ENCODE data around the gene ARHGAP15. TPM values are rescaled to one million over a fixed set of nuclear protein-coding genes. Genes with fewer than 3 reads are reported as not detected.

The ARHGAP15 gene
- total RNA-seq, 3 donors from 2014 or later = 5.3 to 8.2 (median 5.8) TPM

- H3K4me3 ChIP-seq = no peak overlapping the region
- TF ChIP-seq CTCF (IDR thresholded peaks at IDR 0.05) = no peak
- H3K9me3 ChIP-seq = no peaks in the 10 kb centered on the region
- ATAC-seq (no peak), DNase-seq (no peak)
- H3K36me3 ChIP-seq (ENCODE audit: low read depth) = no peaks in the 10 kb centered on the region
- no peaks in the 10 kb centered on the region for H3K4me1 ChIP-seq (ENCODE audit: low read depth)
- intact Hi-C loops (cut with DNase I, micrococcal nuclease) = no loop called here
These were observed 272.6 kb downstream of the ARHGAP15 start for GRCh38 chr2:143401861-143402260.

GRCh38 chr2:143402451-143402850 is 273.2 kb downstream of the ARHGAP15 start:
- Histone ChIP-seq H3K9me3 (no peaks in the 10 kb centered on the region), H3K4me3 (no peak overlapping the region), H3K4me1 (ENCODE audit: low read depth) (no peaks in the 10 kb centered on the region), H3K36me3 (ENCODE audit: low read depth) (no peaks in the 10 kb centered on the region)
- no peak for ATAC-seq
- DNase-seq = no peak
- intact Hi-C loops (cut with DNase I, micrococcal nuclease) = no loop called here
- TF ChIP-seq CTCF (IDR thresholded peaks at IDR 0.05) = no peak

- Histone ChIP-seq H3K9me3 (no peaks in the 10 kb centered on the region), H3K4me1 (ENCODE audit: low read depth) (no peaks in the 10 kb centered on the region), H3K4me3 (no peak overlapping the region), H3K36me3 (ENCODE audit: low read depth) (no peaks in the 10 kb centered on the region)
- no peak for ATAC-seq
- no peak for TF ChIP-seq CTCF (IDR thresholded peaks at IDR 0.05)
- intact Hi-C loops (cut with DNase I, micrococcal nuclease) = no loop called here
- no peak for DNase-seq
These were observed 281.1 kb downstream of the ARHGAP15 start for GRCh38 chr2:143410082-143410897.

GRCh38 chr2:143415571-143415970 is 286.4 kb downstream of the ARHGAP15 start:
- Histone ChIP-seq H3K4me3 (no peak overlapping the region), H3K9me3 (no peaks in the 10 kb centered on the region), H3K4me1 (ENCODE audit: low read depth) (no peaks in the 10 kb centered on the region), H3K36me3 (ENCODE audit: low read depth) (no peaks in the 10 kb centered on the region)
- intact Hi-C loops (cut with DNase I, micrococcal nuclease) = no loop called here
- ATAC-seq (no peak), DNase-seq (no peak)
- TF ChIP-seq CTCF (IDR thresholded peaks at IDR 0.05) = no peak

GRCh38 chr2:143417428-143417827 is 288.2 kb downstream of the ARHGAP15 start:
- H3K36me3 ChIP-seq (ENCODE audit: low read depth) = no peaks in the 10 kb centered on the region
- H3K4me3 ChIP-seq = no peak overlapping the region
- TF ChIP-seq CTCF (IDR thresholded peaks at IDR 0.05) = no peak
- no peaks in the 10 kb centered on the region for H3K9me3 ChIP-seq
- DNase-seq (no peak), ATAC-seq (no peak)
- intact Hi-C loops (cut with DNase I, micrococcal nuclease) = no loop called here
- no peaks in the 10 kb centered on the region for H3K4me1 ChIP-seq (ENCODE audit: low read depth)
